ENCODE measurements around the gene PIAS4. TPM values are rescaled to one million over a fixed set of nuclear protein-coding genes. Genes with fewer than 3 reads are reported as not detected.

The PIAS4 gene
- total RNA-seq, 2 donors from 2014 or later, result 20.8 to 22.7 TPM

GRCh38 chr19:3970313-3970807 lies 37.2 kb upstream of the PIAS4 start:
- DNase-seq (no peak), ATAC-seq (peak; percentile 11)
- Mint-ChIP-seq H3K4me1 (peaks cover 19% of the 10 kb centered on the region), H3K27me3 (no peaks in the 10 kb centered on the region), H3K4me3 (peak overlapping the region; percentile 94), H3K27ac (peak overlapping the region; percentile 96), H3K36me3 (ENCODE audit: low read depth) (peaks cover 4% of the 10 kb centered on the region)
- no peaks in the 10 kb centered on the region for H3K9me3 ChIP-seq (ENCODE audit: control insufficient read depth, low read length, poor library complexity, severe bottlenecking)

DNA sequence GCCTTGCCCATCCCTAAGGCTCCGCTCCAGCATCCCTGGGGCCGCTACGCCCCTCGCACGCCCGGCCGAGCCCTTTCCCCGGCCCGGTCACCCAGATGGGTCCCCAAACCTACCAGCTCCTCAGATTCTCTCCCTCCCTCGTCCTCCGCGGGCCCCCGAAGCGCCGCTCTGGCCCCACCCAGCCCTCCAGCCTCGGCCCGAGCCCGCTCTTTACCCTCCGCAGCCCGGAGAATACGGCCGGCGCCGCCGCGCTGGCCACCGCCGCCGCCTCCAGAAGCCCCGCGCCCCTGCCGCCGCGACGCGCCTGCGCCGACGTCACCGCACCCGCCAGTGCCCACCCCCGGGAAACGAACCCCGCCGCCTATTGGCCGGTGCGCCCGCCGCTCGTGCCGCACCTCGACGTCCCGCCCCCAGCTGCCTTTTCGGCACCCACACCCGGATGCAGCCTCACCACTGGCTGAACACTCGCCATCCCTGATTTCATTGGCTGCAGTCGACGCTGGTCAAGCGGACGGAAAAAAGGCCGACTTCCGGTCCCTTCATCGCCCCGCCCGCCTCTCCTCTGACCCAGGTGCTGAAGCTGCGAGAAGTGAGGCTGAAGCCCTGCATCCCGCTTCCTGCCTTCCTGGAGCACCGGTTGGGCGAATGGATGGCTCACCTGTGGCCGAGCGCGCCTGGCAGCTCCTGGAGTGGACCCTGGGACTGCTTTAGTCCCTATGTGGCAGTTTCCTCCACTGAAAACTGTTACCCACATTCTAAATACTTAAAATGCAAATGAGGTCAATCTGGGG lies 36.5 kb upstream of the PIAS4 start, which contains the start of gene DAPK3:
DAPK3 (minus strand) TSS at position 292 of the 791 bp plus-strand sequence. CDS start 1,364 bp downstream, outside the sequence.
- peak within 1 kb of the TSS; percentile 96 for H3K27ac Mint-ChIP-seq
- no peaks in the 10 kb centered on the region for H3K27me3 Mint-ChIP-seq
- peaks cover 19% of the 10 kb centered on the region for H3K4me1 Mint-ChIP-seq
- H3K4me3 Mint-ChIP-seq, result peak within 1 kb of the TSS; percentile 94
- no peaks in the 10 kb centered on the region for H3K9me3 ChIP-seq (ENCODE audit: control insufficient read depth, low read length, poor library complexity, severe bottlenecking)
- DNase-seq, result peak; percentile 79 to 92 (median 85)
- H3K36me3 Mint-ChIP-seq (ENCODE audit: low read depth), result peaks cover 4% of the 10 kb centered on the region
- peak; percentile 92 for ATAC-seq

DNA sequence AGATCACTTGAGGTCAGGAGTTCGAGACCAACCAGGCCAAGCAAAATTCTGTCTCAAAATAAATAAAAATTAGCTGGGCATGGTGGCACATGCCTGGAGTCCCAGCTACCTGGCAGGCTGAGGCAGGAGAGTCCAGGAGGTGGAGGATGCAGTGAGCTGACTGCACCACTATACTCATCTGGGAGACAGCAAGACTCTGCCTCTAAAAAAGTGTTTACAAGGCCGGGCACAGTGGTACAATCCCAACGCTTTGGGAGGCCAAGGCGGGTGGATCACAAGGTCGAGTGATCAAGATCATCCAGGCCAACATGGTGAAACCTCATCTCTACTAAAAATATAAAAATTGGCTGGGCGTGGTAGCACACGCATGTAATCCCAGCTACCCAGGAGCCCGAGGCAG lies 32.4 kb upstream of the PIAS4 start:
- Mint-ChIP-seq H3K27me3 (no peaks in the 10 kb centered on the region), H3K4me1 (peaks cover 8% of the 10 kb centered on the region), H3K27ac (peak overlapping the region; percentile 47), H3K4me3 (no peak overlapping the region), H3K36me3 (ENCODE audit: low read depth) (peaks cover 2% of the 10 kb centered on the region)
- H3K9me3 ChIP-seq (ENCODE audit: control insufficient read depth, low read length, poor library complexity, severe bottlenecking), result no peaks in the 10 kb centered on the region
- no peak for DNase-seq
- no peak for ATAC-seq

GRCh38 chr19:3975637-3976087 lies 31.9 kb upstream of the PIAS4 start:
- Mint-ChIP-seq H3K27ac (peak overlapping the region; percentile 47), H3K36me3 (ENCODE audit: low read depth) (peaks cover 2% of the 10 kb centered on the region), H3K4me1 (peaks cover 2% of the 10 kb centered on the region), H3K27me3 (no peaks in the 10 kb centered on the region), H3K4me3 (peak overlapping the region; percentile 52)
- H3K9me3 ChIP-seq (ENCODE audit: control insufficient read depth, low read length, poor library complexity, severe bottlenecking), result no peaks in the 10 kb centered on the region
- ATAC-seq, result no peak
- no peak for DNase-seq

- no peaks in the 10 kb centered on the region for H3K27me3 Mint-ChIP-seq
- ATAC-seq (peak; percentile 6), DNase-seq (no peak)
- H3K4me1 Mint-ChIP-seq, result peaks cover 3% of the 10 kb centered on the region
- H3K4me3 Mint-ChIP-seq, result peak overlapping the region; percentile 31
- no peaks in the 10 kb centered on the region for H3K9me3 ChIP-seq (ENCODE audit: control insufficient read depth, low read length, poor library complexity, severe bottlenecking)
- H3K27ac Mint-ChIP-seq, result peak overlapping the region; percentile 56
- peaks cover 2% of the 10 kb centered on the region for H3K36me3 Mint-ChIP-seq (ENCODE audit: low read depth)
These were observed 30.9 kb upstream of the PIAS4 start for GRCh38 chr19:3976495-3977241.

GRCh38 chr19:3977242-3978143 lies 30.0 kb upstream of the PIAS4 start:
- peak overlapping the region; percentile 56 for H3K27ac Mint-ChIP-seq
- peak; percentile 8 for ATAC-seq
- no peak for DNase-seq
- peaks cover 2% of the 10 kb centered on the region for H3K36me3 Mint-ChIP-seq (ENCODE audit: low read depth)
- peaks cover 3% of the 10 kb centered on the region for H3K4me1 Mint-ChIP-seq
- H3K27me3 Mint-ChIP-seq, result no peaks in the 10 kb centered on the region
- no peaks in the 10 kb centered on the region for H3K9me3 ChIP-seq (ENCODE audit: control insufficient read depth, low read length, poor library complexity, severe bottlenecking)
- peak overlapping the region; percentile 31 for H3K4me3 Mint-ChIP-seq

DNA sequence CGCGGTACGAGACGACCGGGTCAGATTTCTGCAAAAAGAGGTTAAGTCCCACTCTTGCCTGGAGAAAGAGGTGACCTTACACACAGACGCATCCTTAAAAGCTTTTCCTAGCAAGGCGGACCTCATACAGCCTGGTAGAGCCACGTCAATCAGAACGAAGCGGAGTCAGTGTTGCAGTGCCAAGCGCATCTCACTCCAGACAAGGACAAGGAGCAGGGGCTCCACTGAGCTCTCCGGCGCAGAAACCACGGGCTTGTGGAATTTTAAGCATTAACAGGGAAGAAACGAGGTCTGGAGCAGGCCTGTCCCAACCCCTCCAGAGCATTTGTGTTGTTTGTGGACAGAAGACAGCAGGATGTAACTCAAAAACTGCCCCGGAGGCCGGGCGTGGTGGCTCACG lies 29.4 kb upstream of the PIAS4 start:
- DNase-seq (no peak), ATAC-seq (no peak)
- H3K9me3 ChIP-seq (ENCODE audit: control insufficient read depth, low read length, poor library complexity, severe bottlenecking), result no peaks in the 10 kb centered on the region
- Mint-ChIP-seq H3K27ac (no peak overlapping the region), H3K27me3 (no peaks in the 10 kb centered on the region), H3K4me3 (peak overlapping the region; percentile 13), H3K36me3 (ENCODE audit: low read depth) (peaks cover 2% of the 10 kb centered on the region), H3K4me1 (peaks cover 6% of the 10 kb centered on the region)

DNA sequence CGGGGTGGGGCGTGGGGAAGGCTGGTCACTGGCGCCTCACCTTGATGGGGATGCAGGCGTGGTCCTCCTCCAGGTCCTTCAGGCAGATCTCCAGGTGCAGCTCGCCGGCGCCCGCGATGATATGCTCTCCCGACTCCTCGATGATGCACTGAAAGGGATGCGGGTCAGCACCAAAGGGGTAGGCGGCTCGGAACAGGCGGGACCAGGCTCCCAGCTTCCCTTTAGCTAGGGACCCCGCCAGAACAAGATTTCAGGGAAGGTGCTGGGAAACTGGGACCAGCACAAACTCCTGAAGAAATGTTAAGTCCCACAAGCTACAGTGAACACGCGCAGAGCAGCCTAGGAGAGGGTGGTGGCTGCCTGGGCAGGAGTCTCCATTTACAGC lies 28.3 kb upstream of the PIAS4 start:
- no peak for DNase-seq
- no peak for ATAC-seq
- H3K9me3 ChIP-seq (ENCODE audit: control insufficient read depth, low read length, poor library complexity, severe bottlenecking), result no peaks in the 10 kb centered on the region
- Mint-ChIP-seq H3K4me3 (peak overlapping the region; percentile 69), H3K27me3 (no peaks in the 10 kb centered on the region), H3K27ac (peak overlapping the region; percentile 51), H3K36me3 (ENCODE audit: low read depth) (peaks cover 5% of the 10 kb centered on the region), H3K4me1 (peaks cover 16% of the 10 kb centered on the region)

- peaks cover 19% of the 10 kb centered on the region for H3K4me1 Mint-ChIP-seq
- no peaks in the 10 kb centered on the region for H3K27me3 Mint-ChIP-seq
- H3K36me3 Mint-ChIP-seq (ENCODE audit: low read depth), result peaks cover 5% of the 10 kb centered on the region
- ATAC-seq, result no peak
- peak overlapping the region; percentile 51 for H3K27ac Mint-ChIP-seq
- H3K9me3 ChIP-seq (ENCODE audit: control insufficient read depth, low read length, poor library complexity, severe bottlenecking), result peaks cover 2% of the 10 kb centered on the region
- no peak for DNase-seq
- H3K4me3 Mint-ChIP-seq, result peak overlapping the region; percentile 57
These were observed 27.7 kb upstream of the PIAS4 start for GRCh38 chr19:3979674-3980352.

DNA sequence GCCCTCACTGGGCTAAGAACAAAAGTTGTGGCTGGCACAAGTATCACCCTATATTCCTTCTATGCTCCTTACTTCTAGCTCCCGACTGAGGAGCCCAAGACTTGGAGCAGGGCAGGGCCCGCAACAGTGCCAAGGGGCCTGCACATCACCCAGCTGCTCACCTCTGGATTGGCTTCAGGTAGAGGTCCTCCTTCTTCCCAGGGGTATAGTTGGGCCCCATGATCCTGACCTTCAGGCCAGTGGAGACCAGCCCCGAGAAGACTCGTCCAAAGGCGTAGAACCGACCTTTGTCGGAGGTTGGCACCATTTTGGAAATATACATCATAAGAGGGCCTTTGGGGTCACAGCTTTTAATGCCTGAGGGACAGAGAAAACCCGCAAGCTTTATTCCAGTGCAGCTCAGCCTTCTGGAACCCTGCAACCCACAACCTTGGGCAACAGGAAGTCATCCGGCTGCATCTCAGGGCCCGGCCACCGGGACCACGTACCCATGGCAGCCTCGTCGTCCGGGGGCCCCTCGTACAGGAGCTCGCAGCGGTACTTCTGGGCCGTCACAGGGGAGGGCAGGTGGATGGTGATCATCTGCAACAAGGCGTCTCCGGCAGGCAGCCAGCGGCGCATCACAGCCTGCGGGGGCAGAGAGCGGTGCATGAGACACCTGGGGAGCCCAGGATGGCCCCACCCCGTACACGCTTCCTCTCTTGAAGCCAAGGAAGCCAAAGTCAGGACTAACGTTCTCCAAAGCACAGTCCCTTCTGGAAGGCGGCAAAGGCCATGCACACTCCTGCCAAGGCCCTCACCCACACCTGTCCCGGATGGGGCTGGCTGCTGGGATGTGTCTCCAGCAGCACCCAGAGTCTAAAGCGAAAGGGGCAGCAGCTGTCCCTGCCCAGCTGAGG lies 26.9 kb upstream of the PIAS4 start:
- H3K27ac Mint-ChIP-seq, result peak overlapping the region; percentile 63
- peak overlapping the region; percentile 28 for H3K4me3 Mint-ChIP-seq
- peaks cover 5% of the 10 kb centered on the region for H3K36me3 Mint-ChIP-seq (ENCODE audit: low read depth)
- H3K9me3 ChIP-seq (ENCODE audit: control insufficient read depth, low read length, poor library complexity, severe bottlenecking), result peaks cover 2% of the 10 kb centered on the region
- no peaks in the 10 kb centered on the region for H3K27me3 Mint-ChIP-seq
- ATAC-seq (no peak), DNase-seq (no peak)
- H3K4me1 Mint-ChIP-seq, result peaks cover 19% of the 10 kb centered on the region

- peaks cover 5% of the 10 kb centered on the region for H3K36me3 Mint-ChIP-seq (ENCODE audit: low read depth)
- peaks cover 19% of the 10 kb centered on the region for H3K4me1 Mint-ChIP-seq
- DNase-seq, result no peak
- peaks cover 2% of the 10 kb centered on the region for H3K9me3 ChIP-seq (ENCODE audit: control insufficient read depth, low read length, poor library complexity, severe bottlenecking)
- H3K4me3 Mint-ChIP-seq, result no peak overlapping the region
- peak overlapping the region; percentile 63 for H3K27ac Mint-ChIP-seq
- no peak for ATAC-seq
- no peaks in the 10 kb centered on the region for H3K27me3 Mint-ChIP-seq
These were observed 26.2 kb upstream of the PIAS4 start for GRCh38 chr19:3981373-3981735.

All from T-helper 17 cell (primary cell).